A204.1 (cell line): Measurements from ENCODE around the gene TBC1D1.

Experiments
- FAIRE-seq: peaks from 2 replicates; lab custom pipeline; 2012; peaks lifted over from hg19 to GRCh38; lab: Jason Lieb, UNC

TBC1D1 gene

GRCh38 chr4:38080061-38080974 lies 189.4 kb downstream of the TBC1D1 start:
- no peak for FAIRE-seq

- FAIRE-seq: no peak
Observed at GRCh38 chr4:38082021-38082420, 191.1 kb downstream of the TBC1D1 start.

GRCh38 chr4:38082424-38083385 lies 191.8 kb downstream of the TBC1D1 start:
- no peak for FAIRE-seq

GRCh38 chr4:38084877-38085711 lies 194.2 kb downstream of the TBC1D1 start:
- no peak for FAIRE-seq

- FAIRE-seq: no peak
Observed at GRCh38 chr4:38085751-38086150, 194.9 kb downstream of the TBC1D1 start.

- no peak for FAIRE-seq
Observed at GRCh38 chr4:38086151-38086848, 195.4 kb downstream of the TBC1D1 start.

GRCh38 chr4:38086849-38087226 lies 196.0 kb downstream of the TBC1D1 start:
- FAIRE-seq: no peak

- no peak for FAIRE-seq
Observed at GRCh38 chr4:38088321-38088720, 197.4 kb downstream of the TBC1D1 start.

DNA sequence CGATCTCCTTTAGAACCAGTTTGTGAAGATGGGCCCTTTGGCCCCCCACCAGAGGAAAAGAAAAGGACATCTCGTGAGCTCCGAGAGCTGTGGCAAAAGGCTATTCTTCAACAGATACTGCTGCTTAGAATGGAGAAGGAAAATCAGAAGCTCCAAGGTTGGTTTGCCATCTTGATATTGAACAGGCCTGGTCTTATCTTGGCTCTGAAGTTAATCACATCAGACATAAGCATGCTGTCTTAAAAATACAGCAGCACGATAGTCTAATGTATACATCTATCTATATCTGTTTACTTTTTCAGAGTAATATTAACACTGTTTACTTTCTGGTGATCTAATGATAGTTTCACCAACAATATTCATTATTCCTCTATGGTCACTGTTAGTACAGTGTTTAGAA lies 199.1 kb downstream of the TBC1D1 start:
- FAIRE-seq: no peak

DNA sequence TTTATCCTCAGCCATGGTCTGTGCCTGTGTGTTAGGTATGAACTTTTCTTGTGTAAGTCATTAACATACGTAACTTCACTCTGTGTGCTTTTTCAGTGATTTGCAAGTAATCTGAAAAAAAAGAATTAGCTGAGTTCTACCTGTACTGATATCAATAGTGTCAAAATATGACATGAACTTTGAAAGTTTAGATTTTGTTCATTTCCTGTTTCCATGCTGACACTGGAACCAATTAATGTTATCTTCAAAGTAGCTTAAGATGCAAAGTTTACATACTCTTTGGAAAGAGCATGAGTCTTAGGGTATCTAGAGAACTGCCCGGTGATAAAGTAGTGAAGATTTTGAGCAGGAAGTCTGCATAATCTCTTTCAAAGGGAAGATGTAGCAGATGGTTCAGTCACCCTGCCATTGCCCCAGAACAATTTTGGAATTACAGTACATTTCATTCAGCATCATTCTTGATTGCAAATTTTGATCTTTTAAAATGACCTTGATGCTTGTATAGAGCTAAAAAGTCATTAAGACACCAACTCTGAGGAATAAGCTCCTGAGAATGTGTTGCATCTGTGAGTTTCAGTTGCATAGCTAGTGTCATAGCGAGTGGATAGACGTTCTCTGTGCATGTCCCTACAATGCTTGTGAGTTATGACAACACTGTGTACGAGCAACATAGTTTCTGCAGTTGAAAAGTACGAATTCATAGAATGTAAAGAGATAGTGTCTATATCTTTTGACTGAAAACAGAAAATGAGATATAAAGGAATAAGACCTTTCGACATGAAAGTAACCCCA lies 199.8 kb downstream of the TBC1D1 start:
- FAIRE-seq: no peak

DNA sequence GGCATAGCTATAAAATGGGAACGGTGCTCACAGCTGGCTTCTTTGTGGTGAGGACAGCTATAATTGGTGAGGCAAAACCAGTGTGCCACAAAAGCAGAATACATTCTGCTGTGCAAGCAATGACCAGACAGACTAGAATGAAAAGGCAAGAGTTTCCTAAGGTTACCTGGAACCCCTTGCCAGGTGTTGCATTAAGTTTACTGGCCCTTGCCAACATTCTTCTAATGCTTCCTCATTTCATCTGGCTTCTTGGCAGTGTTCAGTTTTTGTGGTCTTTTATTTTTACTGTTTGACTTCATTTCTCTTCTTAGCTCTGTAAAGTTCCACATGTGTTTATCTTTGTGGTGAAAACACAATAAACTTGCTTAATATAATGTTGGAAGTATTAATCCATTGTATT lies 200.8 kb downstream of the TBC1D1 start:
- no peak for FAIRE-seq

- no peak for FAIRE-seq
Observed at GRCh38 chr4:38092701-38093100, 201.8 kb downstream of the TBC1D1 start.

GRCh38 chr4:38094419-38094818 lies 203.5 kb downstream of the TBC1D1 start:
- no peak for FAIRE-seq

DNA sequence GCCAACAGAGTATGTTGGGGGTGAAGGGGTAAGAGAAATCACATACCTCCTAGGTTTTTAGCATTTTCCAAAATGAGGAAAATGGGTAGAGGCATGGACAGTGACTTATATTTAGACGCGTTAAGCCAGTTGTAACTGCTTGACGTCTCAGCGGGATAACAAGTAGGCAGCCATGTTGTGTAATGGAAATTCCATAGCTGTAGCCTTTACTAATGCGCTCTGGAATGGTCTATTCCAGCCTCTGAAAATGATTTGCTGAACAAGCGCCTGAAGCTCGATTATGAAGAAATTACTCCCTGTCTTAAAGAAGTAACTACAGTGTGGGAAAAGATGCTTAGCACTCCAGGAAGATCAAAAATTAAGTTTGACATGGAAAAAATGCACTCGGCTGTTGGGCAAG lies 204.8 kb downstream of the TBC1D1 start:
- FAIRE-seq: no peak

DNA sequence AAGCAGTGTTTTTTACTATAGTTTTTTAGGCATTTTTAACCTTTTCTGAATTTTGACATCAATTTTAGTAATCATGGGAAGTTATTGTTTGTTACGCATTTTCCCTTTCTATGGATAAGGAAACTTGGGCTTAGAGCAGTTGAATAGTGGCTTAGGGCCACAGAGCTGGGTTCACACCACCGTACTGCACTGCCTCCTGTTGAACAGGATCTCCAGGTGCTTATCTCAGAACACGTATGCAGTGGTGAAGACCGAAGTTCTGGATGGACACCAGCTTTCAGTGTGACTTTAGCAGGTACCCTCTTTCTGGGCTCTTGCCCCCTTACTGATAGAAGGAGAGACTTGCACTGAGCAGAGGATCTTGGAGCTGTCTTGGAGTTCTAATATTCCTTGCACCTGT lies 206.9 kb downstream of the TBC1D1 start:
- FAIRE-seq: no peak

DNA sequence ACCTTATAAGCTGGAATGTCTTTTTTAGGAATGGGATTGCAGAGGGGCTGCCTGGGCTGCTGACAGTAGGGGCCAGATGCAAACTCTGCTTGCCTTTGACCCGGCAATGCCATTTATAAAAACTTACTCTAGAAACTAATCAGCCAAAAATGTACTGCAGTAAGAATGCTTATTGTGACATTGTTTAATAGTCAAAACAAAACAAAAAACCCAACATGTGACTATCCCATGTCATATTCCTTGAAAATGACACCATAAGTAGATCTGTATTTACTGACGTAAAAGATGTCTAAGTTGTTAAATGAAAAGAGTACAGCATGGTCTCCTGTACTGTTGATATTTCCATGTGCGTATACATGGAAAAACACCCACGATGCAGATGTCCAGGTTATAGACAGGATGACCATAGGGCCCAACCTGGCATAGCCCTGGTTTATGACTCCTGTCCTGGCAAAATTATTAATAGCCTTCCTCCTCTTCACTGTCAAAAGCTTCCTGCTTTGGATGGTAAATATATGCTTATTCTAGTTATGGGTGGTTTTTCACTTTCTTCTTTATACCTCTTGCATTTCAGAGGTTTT lies 208.2 kb downstream of the TBC1D1 start:
- no peak for FAIRE-seq

DNA sequence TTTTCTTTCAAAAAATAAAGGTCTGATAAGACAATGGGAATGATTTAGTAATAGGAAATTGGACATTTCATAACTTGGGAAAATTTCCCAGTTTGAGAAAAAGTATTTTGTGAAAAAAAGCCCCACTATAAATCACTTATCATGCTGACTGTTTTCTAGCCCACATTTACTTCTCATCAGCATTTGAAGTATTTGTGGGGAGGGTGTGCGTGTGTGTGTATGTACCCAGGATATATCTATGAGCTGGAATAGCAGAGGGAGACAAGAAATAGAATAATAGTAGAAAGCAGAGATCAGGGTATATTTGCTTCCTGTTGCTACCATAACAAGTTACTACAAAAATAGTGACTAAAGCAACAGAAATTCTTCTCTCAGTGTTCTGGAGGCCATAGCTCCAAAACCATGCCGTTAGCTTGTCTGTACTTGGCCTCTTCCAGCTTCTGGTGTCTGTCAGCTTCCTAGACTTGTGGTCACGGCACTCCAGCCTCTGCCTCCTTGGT lies 209.1 kb downstream of the TBC1D1 start:
- FAIRE-seq: no peak

GRCh38 chr4:38100474-38101255 lies 209.8 kb downstream of the TBC1D1 start:
- no peak for FAIRE-seq

DNA sequence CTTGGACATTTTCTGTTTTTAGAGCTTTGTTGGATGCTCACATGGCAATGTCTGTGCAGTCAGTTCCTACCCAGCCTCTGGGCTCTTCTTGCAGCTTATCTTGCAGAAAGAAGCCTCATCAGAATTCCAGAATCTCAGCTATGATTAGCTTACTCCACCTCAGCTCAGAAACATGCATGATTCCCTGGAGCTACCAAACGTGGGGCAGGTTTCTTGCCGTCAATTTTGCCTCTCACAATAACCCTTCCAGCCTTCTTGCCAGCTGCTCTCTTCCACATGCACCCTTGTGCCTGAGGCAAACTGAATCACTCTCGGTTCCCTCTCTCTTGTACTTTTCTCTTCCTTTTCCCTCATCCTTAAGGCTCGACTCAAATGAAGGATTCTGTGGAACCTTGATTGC lies 210.7 kb downstream of the TBC1D1 start:
- no peak for FAIRE-seq
